Upper lobe of right lung (tissue), 1 donor: ENCODE results near the gene PIGA. TPM values are rescaled to one million over a fixed set of nuclear protein-coding genes. Genes with fewer than 3 reads are reported as not detected.

Experiments
- total RNA-seq: library from RNA; stranded (reverse); fragmentation: NEBNext Ultra II Directional; extraction: Animal tissue kit (Norgen Biotek cat#: 25700); gene quantifications from one replicate; pipeline ENCODE4 v1.2.1, GENCODE V29; 2021
- donor health status: DM: no; HTN: yes; CAD: no; lungs with severe emphysema.

Gene PIGA
- total RNA-seq, 1 donor from 2014 or later: 29.4 TPM

Other genes starting within 250 kb of the PIGA start
- 4.4 TPM for gene ASB9, start 65.4 kb downstream of the PIGA start, total RNA-seq
- 0.17 TPM for gene ASB11, start 19.9 kb downstream of the PIGA start, total RNA-seq
- 80.1 TPM for gene VEGFD, start 48.9 kb upstream of the PIGA start, total RNA-seq
- gene PIR, start 157.8 kb upstream of the PIGA start, total RNA-seq: 24.8 TPM
- gene BMX, start 165.3 kb upstream of the PIGA start, total RNA-seq: 3.6 TPM